Measurements from ENCODE around the gene CTIF.

CTIF gene

DNA sequence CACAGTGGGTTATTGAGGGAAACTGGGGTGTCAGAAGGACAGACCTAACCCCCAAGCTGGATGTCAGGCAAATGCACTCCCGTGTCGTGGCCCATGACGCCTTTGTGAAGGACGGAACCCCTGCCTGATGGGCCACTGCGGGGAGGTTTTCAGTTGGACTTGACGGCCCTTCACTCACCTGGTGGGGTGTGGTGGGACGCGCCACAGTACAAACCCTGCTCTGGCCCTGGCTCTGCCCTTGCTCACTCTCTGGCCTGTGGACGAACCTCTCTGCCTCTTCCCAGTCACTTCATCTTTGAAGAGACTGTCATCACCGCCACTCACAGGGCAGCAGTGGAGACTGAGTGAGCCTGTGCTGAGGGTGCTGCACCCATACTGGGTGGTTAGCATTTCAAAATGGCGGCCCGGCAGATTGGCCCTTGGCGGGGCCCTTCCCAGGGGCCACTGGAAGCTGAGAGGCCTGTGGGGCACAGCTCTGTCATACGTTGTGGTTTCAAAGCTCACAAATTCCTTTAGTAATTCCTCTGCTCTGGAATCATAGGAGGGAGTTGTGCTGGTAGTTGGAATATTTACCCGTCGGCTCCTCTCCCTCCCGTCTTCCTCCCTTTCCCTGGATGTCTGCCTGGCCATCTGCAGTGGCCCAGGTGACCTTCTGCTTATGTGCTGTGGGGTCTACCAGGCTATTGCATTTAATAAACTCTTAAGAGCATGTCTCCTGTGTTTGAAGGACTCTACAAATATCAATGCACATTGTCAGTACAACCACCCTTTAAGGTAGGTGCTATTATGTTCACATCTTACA is 200.6 kb downstream of the CTIF start:
- H4K20me1 ChIP-seq (ENCODE audit: insufficient read depth, low read length), result no peaks in the 10 kb centered on the region
- no peaks in the 10 kb centered on the region for H3K4me1 ChIP-seq (ENCODE audit: low read length)
- no peak overlapping the region for H3K27ac ChIP-seq (ENCODE audit: low read length)
- DNase-seq, result no peak
- no peak overlapping the region for H3K4me3 ChIP-seq (ENCODE audit: low read length)
- no peaks in the 10 kb centered on the region for H3F3A ChIP-seq (ENCODE audit: insufficient read depth, low read length)
- no peaks in the 10 kb centered on the region for H3K9me2 ChIP-seq (replicated peaks; ENCODE audit: insufficient read depth, low read length)
- H3K79me2 ChIP-seq (ENCODE audit: low read length), result no peaks in the 10 kb centered on the region
- no peak overlapping the region for H3K4me2 ChIP-seq (ENCODE audit: low read depth, low read length)
- H2AFZ ChIP-seq (ENCODE audit: low read length), result no peak overlapping the region
- H3K9ac ChIP-seq (ENCODE audit: low read length), result no peak overlapping the region
- no peak for TF ChIP-seq EZH2phosphoT487 (IDR thresholded peaks at IDR 0.05; ENCODE audit: low read length)
- TF ChIP-seq CTCF (IDR thresholded peaks at IDR 0.05; ENCODE audit: low read length), result no peak
- TF ChIP-seq EZH2 (optimal IDR thresholded peaks at IDR 0.05; ENCODE audit: low read depth, low read length), result no peak
- H3K27me3 ChIP-seq (replicated peaks; ENCODE audit: insufficient read depth, low read length), result no peaks in the 10 kb centered on the region
- no peaks in the 10 kb centered on the region for H3K9me3 ChIP-seq (replicated peaks; ENCODE audit: insufficient read depth, low read length)
- H3K36me3 ChIP-seq (replicated peaks; ENCODE audit: insufficient read depth, low read length), result no peaks in the 10 kb centered on the region

- DNase-seq, result no peak
- H3K4me1 ChIP-seq (ENCODE audit: low read length), result no peaks in the 10 kb centered on the region
These were observed 201.2 kb downstream of the CTIF start for GRCh38 chr18:48740068-48740440.

DNA sequence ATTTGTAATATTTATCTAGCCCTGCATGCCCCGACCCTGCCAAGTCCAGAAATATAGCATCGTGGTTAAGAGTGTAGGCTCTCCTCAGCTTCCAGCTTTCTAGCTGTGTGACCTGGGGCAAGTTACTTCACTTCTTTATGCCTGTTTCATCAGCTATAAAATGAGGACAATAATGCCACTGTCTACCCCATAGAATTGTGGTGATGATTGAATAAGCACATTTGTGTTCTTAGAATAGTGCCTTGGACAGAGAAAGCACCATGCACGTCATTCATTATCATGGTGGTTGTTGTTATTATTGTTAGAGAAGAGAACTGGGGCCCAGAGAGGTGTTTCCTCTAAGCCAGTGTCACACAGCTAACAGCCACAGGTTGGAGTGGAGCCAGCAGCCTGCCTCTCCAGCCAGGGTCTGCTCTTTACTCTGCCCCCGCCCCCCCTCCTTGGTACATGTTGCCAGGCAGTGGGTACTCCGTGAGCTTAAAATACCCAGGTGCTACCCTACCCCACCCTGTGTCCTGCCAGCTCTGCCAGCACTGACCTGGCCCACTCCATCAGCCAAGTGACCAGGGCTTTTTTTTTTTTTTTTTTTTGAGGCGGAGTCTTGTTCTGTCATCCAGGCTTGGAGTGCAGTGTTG is 202.1 kb downstream of the CTIF start:
- H3K4me2 ChIP-seq (ENCODE audit: low read depth, low read length), result no peak overlapping the region
- no peaks in the 10 kb centered on the region for H3K36me3 ChIP-seq (replicated peaks; ENCODE audit: insufficient read depth, low read length)
- no peaks in the 10 kb centered on the region for H3K9me2 ChIP-seq (replicated peaks; ENCODE audit: insufficient read depth, low read length)
- no peak overlapping the region for H2AFZ ChIP-seq (ENCODE audit: low read length)
- no peaks in the 10 kb centered on the region for H3K79me2 ChIP-seq (ENCODE audit: low read length)
- H4K20me1 ChIP-seq (ENCODE audit: insufficient read depth, low read length), result no peaks in the 10 kb centered on the region
- no peak overlapping the region for H3K27ac ChIP-seq (ENCODE audit: low read length)
- DNase-seq, result no peak
- H3F3A ChIP-seq (ENCODE audit: insufficient read depth, low read length), result no peaks in the 10 kb centered on the region
- H3K9me3 ChIP-seq (replicated peaks; ENCODE audit: insufficient read depth, low read length), result no peaks in the 10 kb centered on the region
- H3K4me1 ChIP-seq (ENCODE audit: low read length), result no peaks in the 10 kb centered on the region
- no peak overlapping the region for H3K4me3 ChIP-seq (ENCODE audit: low read length)
- H3K9ac ChIP-seq (ENCODE audit: low read length), result no peak overlapping the region
- H3K27me3 ChIP-seq (replicated peaks; ENCODE audit: insufficient read depth, low read length), result no peaks in the 10 kb centered on the region
- TF ChIP-seq EZH2phosphoT487 (IDR thresholded peaks at IDR 0.05; ENCODE audit: low read length), result no peak
- no peak for TF ChIP-seq CTCF (IDR thresholded peaks at IDR 0.05; ENCODE audit: low read length)
- TF ChIP-seq EZH2 (optimal IDR thresholded peaks at IDR 0.05; ENCODE audit: low read depth, low read length), result no peak

More at GRCh38 chr18:48740068-48740440, 201.2 kb downstream of the CTIF start:
- H3K27me3 ChIP-seq (replicated peaks; ENCODE audit: insufficient read depth, low read length), result no peaks in the 10 kb centered on the region
- no peaks in the 10 kb centered on the region for H4K20me1 ChIP-seq (ENCODE audit: insufficient read depth, low read length)
- no peaks in the 10 kb centered on the region for H3K9me3 ChIP-seq (replicated peaks; ENCODE audit: insufficient read depth, low read length)
- H3K27ac ChIP-seq (ENCODE audit: low read length), result no peak overlapping the region
- no peaks in the 10 kb centered on the region for H3K36me3 ChIP-seq (replicated peaks; ENCODE audit: insufficient read depth, low read length)
- no peak overlapping the region for H2AFZ ChIP-seq (ENCODE audit: low read length)
- TF ChIP-seq EZH2 (optimal IDR thresholded peaks at IDR 0.05; ENCODE audit: low read depth, low read length) (no peak), CTCF (IDR thresholded peaks at IDR 0.05; ENCODE audit: low read length) (no peak), EZH2phosphoT487 (IDR thresholded peaks at IDR 0.05; ENCODE audit: low read length) (no peak)
- no peaks in the 10 kb centered on the region for H3F3A ChIP-seq (ENCODE audit: insufficient read depth, low read length)
- H3K9me2 ChIP-seq (replicated peaks; ENCODE audit: insufficient read depth, low read length), result no peaks in the 10 kb centered on the region
- no peaks in the 10 kb centered on the region for H3K79me2 ChIP-seq (ENCODE audit: low read length)
- H3K4me2 ChIP-seq (ENCODE audit: low read depth, low read length), result no peak overlapping the region
- no peak overlapping the region for H3K4me3 ChIP-seq (ENCODE audit: low read length)
- H3K9ac ChIP-seq (ENCODE audit: low read length), result no peak overlapping the region

Measured in MM.1S (cell line).